Neural progenitor cell (in vitro differentiated cells): ENCODE measurements around the gene LPP.

ENCODE experiments used
- EZH2 ChIP-seq: fragments of 200-600 bp; sonication (generic); IDR thresholded peaks from 2 replicates; pipeline ENCODE4 v1.6.1; 2017; ENCODE audit warnings: antibody characterized with exemption, mild to moderate bottlenecking, moderate library complexity
- EZH2phosphoT487 ChIP-seq: fragments of 200-600 bp; sonication (generic); IDR thresholded peaks from 2 replicates; pipeline ENCODE4 v1.6.1; 2017; ENCODE audit warnings: antibody characterized with exemption
- TF ChIP-seq, protein P1 (sequence below): fragments of 200-600 bp; sonication (generic); IDR thresholded peaks from 2 replicates; pipeline ENCODE4 v1.5.1; 2017; ENCODE audit warnings: antibody characterized with exemption, mild to moderate bottlenecking

DNA sequence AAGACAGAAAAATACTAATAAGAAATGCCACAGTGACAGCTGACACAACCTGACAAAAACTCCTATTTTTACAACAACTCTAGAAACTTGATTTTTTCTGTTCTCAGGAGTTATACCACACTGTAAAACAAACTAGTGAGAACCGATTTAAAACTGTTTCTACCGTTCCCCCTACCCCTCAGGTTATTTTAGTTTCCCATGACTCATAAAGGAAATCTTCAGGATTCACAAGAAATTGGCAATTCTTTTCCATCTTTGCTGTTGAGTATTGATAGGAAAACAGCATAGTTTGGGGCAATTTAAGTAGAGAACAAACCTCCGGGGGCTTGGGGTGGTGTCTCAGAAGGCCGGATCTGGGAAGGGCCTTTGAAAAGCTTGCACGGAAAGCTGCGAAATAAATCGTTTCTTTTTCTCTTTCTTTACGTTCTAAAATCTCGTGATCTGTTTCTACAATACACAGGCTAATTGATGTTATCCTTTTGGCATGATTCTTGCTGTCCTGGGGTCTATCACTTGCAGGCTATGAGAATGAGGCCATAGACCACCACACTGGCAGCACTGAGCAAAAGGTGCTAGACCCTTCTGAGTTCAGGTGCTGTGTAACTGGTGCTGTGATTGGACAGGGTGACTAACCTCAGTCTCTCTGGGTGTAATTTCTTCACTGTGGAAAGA is 89.3 kb downstream of the LPP start:
- TF ChIP-seq EZH2 = no peak
- TF ChIP-seq, protein P1, sequence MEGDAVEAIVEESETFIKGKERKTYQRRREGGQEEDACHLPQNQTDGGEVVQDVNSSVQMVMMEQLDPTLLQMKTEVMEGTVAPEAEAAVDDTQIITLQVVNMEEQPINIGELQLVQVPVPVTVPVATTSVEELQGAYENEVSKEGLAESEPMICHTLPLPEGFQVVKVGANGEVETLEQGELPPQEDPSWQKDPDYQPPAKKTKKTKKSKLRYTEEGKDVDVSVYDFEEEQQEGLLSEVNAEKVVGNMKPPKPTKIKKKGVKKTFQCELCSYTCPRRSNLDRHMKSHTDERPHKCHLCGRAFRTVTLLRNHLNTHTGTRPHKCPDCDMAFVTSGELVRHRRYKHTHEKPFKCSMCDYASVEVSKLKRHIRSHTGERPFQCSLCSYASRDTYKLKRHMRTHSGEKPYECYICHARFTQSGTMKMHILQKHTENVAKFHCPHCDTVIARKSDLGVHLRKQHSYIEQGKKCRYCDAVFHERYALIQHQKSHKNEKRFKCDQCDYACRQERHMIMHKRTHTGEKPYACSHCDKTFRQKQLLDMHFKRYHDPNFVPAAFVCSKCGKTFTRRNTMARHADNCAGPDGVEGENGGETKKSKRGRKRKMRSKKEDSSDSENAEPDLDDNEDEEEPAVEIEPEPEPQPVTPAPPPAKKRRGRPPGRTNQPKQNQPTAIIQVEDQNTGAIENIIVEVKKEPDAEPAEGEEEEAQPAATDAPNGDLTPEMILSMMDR = no peak
- TF ChIP-seq EZH2phosphoT487 = no peak
